HCT116 (cell line): Measurements from ENCODE around the gene TMEM201.

Experiments
- CBX3 ChIP-seq: IDR thresholded peaks from 2 replicates; pipeline ENCODE4 v1.6.1; 2012; ENCODE audit warnings: low read depth
- CEBPB ChIP-seq: IDR thresholded peaks from 2 replicates; pipeline ENCODE4 v1.6.1; 2012; ENCODE audit warnings: low read depth
- EZH2phosphoT487 ChIP-seq: fragments of 200-600 bp; IDR thresholded peaks from 2 replicates; pipeline ENCODE4 v1.6.1; 2018; ENCODE audit warnings: antibody characterized with exemption, borderline replicate concordance
- POLR2A ChIP-seq: IDR thresholded peaks from 2 replicates; pipeline ENCODE4 v1.7.0; 2011; ENCODE audit warnings: borderline replicate concordance; ENCODE audit not compliant: insufficient read depth, insufficient read length; ENCODE audit errors: extremely low read depth
- YY1 ChIP-seq: IDR thresholded peaks from 2 replicates; pipeline ENCODE4 v1.6.1; 2011; ENCODE audit warnings: low read length, low read depth, moderate library complexity, mild to moderate bottlenecking; ENCODE audit not compliant: insufficient replicate concordance; ENCODE audit errors: extremely low read depth
- TF ChIP-seq, protein P1 (sequence below), 3 experiments: fragments of 200-600 bp in 1 of 3; sonication (generic) in 1 of 3; IDR thresholded peaks in 2 of 3; conservative IDR thresholded peaks in 1 of 3; 2 replicates each; pipeline ENCODE4 v1.5.1; 2012 to 2017; ENCODE audit warnings: low read depth in 2 of 3, low read length in 2 of 3, antibody characterized with exemption in 1 of 3, borderline replicate concordance in 1 of 3, control low read depth in 1 of 3, mild to moderate bottlenecking in 1 of 3, mixed read lengths in 1 of 3, mixed run types in 1 of 3, moderate library complexity in 1 of 3; ENCODE audit not compliant: insufficient read depth in 1 of 3

DNA sequence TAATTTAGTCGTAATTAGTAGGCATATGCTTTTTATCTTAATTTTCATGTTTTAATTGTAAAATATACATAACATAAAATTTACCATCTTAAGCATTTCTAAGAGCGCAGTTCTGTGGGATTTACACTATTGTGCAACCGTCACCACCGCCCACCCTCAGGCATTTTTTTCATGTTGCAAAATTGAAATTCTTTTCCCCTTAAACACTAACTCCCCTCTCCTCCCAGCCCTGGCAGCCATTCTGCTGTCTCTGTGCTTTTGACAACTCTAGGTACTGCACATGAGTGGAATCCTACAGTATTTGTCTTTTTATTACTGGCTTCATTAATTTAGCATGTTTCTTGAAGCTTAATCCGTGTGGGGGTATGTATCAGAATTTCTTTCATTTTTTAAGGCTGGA is 70.6 kb downstream of the TMEM201 start:
- no peak for TF ChIP-seq YY1
- TF ChIP-seq, protein P1, sequence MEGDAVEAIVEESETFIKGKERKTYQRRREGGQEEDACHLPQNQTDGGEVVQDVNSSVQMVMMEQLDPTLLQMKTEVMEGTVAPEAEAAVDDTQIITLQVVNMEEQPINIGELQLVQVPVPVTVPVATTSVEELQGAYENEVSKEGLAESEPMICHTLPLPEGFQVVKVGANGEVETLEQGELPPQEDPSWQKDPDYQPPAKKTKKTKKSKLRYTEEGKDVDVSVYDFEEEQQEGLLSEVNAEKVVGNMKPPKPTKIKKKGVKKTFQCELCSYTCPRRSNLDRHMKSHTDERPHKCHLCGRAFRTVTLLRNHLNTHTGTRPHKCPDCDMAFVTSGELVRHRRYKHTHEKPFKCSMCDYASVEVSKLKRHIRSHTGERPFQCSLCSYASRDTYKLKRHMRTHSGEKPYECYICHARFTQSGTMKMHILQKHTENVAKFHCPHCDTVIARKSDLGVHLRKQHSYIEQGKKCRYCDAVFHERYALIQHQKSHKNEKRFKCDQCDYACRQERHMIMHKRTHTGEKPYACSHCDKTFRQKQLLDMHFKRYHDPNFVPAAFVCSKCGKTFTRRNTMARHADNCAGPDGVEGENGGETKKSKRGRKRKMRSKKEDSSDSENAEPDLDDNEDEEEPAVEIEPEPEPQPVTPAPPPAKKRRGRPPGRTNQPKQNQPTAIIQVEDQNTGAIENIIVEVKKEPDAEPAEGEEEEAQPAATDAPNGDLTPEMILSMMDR (IDR thresholded peaks at IDR 0.05 in 2 of 3, conservative IDR thresholded peaks at IDR 0.05 in 1 of 3; ENCODE audit: borderline replicate concordance in 1 of 3, insufficient read depth in 1 of 3, low read depth in 2 of 3, low read length in 2 of 3): no peak
- TF ChIP-seq EZH2phosphoT487: no peak
- no peak for TF ChIP-seq POLR2A
- TF ChIP-seq CEBPB: no peak
- TF ChIP-seq CBX3: no peak
